SK-N-SH (cell line): Measurements from ENCODE around the gene PLA2G6. TPM values are rescaled to one million over a fixed set of nuclear protein-coding genes. Genes with fewer than 3 reads are reported as not detected.

Source experiments
- CTCF ChIA-PET: fragments of 300-600, 350-600 bp; formaldehyde crosslinking; extraction: SDS; loops from one replicate; lab custom pipeline; 2021; lab: Yijun Ruan, JAX
- POLR2A ChIA-PET: fragments of 350-600 bp; sonication (Branson Sonifier 250); formaldehyde crosslinking; extraction: SDS; loops from one replicate; lab custom pipeline; 2020; ENCODE audit warnings: antibody characterized with exemption, inconsistent platforms; lab: Yijun Ruan, JAX
- DNase-seq: peaks from one replicate; pipeline ENCODE4 v3.0.0; 2012
- H2AFZ ChIP-seq: fragments of 200-600 bp; sonication (generic); 2 replicates; pipeline ENCODE4 v1.8.1; 2016; ENCODE audit warnings: antibody characterized with exemption, mild to moderate bottlenecking, low read depth
- H3F3A ChIP-seq: fragments of 200-600 bp; sonication (generic); replicated peaks from 2 replicates; pipeline ENCODE3; 2016; ENCODE audit warnings: antibody characterized with exemption, mild to moderate bottlenecking; ENCODE audit not compliant: insufficient read depth
- H3K27ac ChIP-seq, 2 experiments: fragments of 200-500 bp in 1 of 2; fragments of 200-600 bp in 1 of 2; sonication (Bioruptor generic) in 1 of 2; sonication (generic), shearing (Covaris generic) in 1 of 2; 2 replicates each; pipeline versions ENCODE4 v1.5.1 to v1.6.1; 2014 to 2016; ENCODE audit warnings: low read depth in 2 of 2, inconsistent platforms in 1 of 2, low read length in 1 of 2, mild to moderate bottlenecking in 1 of 2, mixed read lengths in 1 of 2
- H3K27me3 ChIP-seq: fragments of 200-600 bp; sonication (generic), shearing (Covaris generic); 2 replicates; pipeline ENCODE4 v1.6.1; 2016; ENCODE audit warnings: mixed run types; ENCODE audit not compliant: insufficient read depth
- H3K36me3 ChIP-seq, 2 experiments: fragments of 200-500 bp in 1 of 2; fragments of 200-600 bp in 1 of 2; sonication (Bioruptor generic) in 1 of 2; sonication (generic) in 1 of 2; replicated peaks in 1 of 2; 2 replicates each; pipeline versions ENCODE3 to v1.5.1; 2014 to 2016; ENCODE audit warnings: low read length in 1 of 2, mild to moderate bottlenecking in 1 of 2; ENCODE audit not compliant: insufficient read depth in 2 of 2, control insufficient read depth in 1 of 2
- H3K4me1 ChIP-seq, 2 experiments: fragments of 200-500 bp in 1 of 2; fragments of 200-600 bp in 1 of 2; sonication (Bioruptor generic) in 1 of 2; sonication (generic), shearing (Covaris generic) in 1 of 2; 2 replicates each; pipeline versions ENCODE4 v1.5.1 to v1.6.1; 2014 to 2016; ENCODE audit warnings: low read depth in 1 of 2, low read length in 1 of 2, mixed run types in 1 of 2; ENCODE audit not compliant: insufficient read depth in 2 of 2, control insufficient read depth in 1 of 2
- H3K4me2 ChIP-seq: fragments of 200-600 bp; sonication (generic), shearing (Covaris generic); 2 replicates; pipeline ENCODE4 v1.6.1; 2017; ENCODE audit warnings: mixed run types
- H3K4me3 ChIP-seq, 2 experiments: fragments of 200-500 bp in 1 of 2; fragments of 200-600 bp in 1 of 2; sonication (Bioruptor generic) in 1 of 2; sonication (generic), shearing (Covaris generic) in 1 of 2; 2 replicates each; pipeline versions ENCODE4 v1.5.1 to v1.8.1; 2014 to 2016; ENCODE audit warnings: low read depth in 2 of 2, inconsistent platforms in 1 of 2, low read length in 1 of 2, mild to moderate bottlenecking in 1 of 2, mixed read lengths in 1 of 2, moderate library complexity in 1 of 2
- H3K79me2 ChIP-seq: fragments of 200-600 bp; sonication (generic); 2 replicates; pipeline ENCODE4 v1.8.1; 2017; ENCODE audit warnings: mild to moderate bottlenecking; ENCODE audit not compliant: insufficient read depth
- H3K9ac ChIP-seq: fragments of 200-600 bp; sonication (generic); 2 replicates; pipeline ENCODE4 v1.6.1; 2017; ENCODE audit warnings: mixed run types
- H3K9me2 ChIP-seq: fragments of 200-600 bp; sonication (generic); 2 replicates; pipeline ENCODE4 v1.6.1; 2017; ENCODE audit warnings: mixed run types
- H3K9me3 ChIP-seq: fragments of 200-600 bp; sonication (generic); 2 replicates; pipeline ENCODE4 v1.6.1; 2017; ENCODE audit warnings: mixed run types, mild to moderate bottlenecking, moderate library complexity
- H4K20me1 ChIP-seq: fragments of 200-600 bp; sonication (generic); 2 replicates; pipeline ENCODE4 v1.6.1; 2017; ENCODE audit warnings: mild to moderate bottlenecking, mixed run types; ENCODE audit not compliant: insufficient read depth
- EZH2phosphoT487 ChIP-seq: fragments of 200-600 bp; sonication (generic); IDR thresholded peaks from 2 replicates; pipeline ENCODE4 v1.6.1; 2017; ENCODE audit warnings: low read depth, mixed run types, mild to moderate bottlenecking, antibody characterized with exemption, moderate library complexity, borderline replicate concordance
- GABPA ChIP-seq: IDR thresholded peaks from 2 replicates; pipeline ENCODE4 v1.4.0; 2012; ENCODE audit warnings: low read depth, mild to moderate bottlenecking
- IRF3 ChIP-seq: fragments of 150-350 bp; IDR thresholded peaks from 2 replicates; pipeline ENCODE4 v1.6.1; 2016; ENCODE audit warnings: mild to moderate bottlenecking, low read depth, low read length
- MXI1 ChIP-seq: IDR thresholded peaks from 2 replicates; pipeline ENCODE4 v1.6.1; 2012; ENCODE audit warnings: mild to moderate bottlenecking, low read depth, low read length, improper control_type of control experiment
- NFIC ChIP-seq: IDR thresholded peaks from 2 replicates; pipeline ENCODE4 v1.4.0; 2012; ENCODE audit warnings: borderline replicate concordance
- NRF1 ChIP-seq: IDR thresholded peaks from 2 replicates; pipeline ENCODE4 v1.6.1; 2012; ENCODE audit warnings: low read depth, mild to moderate bottlenecking, low read length
- PBX3 ChIP-seq: IDR thresholded peaks from 2 replicates; pipeline ENCODE4; 2012
- POLR2AphosphoS5 ChIP-seq: IDR thresholded peaks from 2 replicates; pipeline ENCODE4 v1.6.1; 2012; ENCODE audit warnings: low read depth, low read length
- RCOR1 ChIP-seq: fragments of 150-350 bp; IDR thresholded peaks from 2 replicates; pipeline ENCODE4 v1.6.1; 2017; ENCODE audit warnings: antibody characterized with exemption, low read length
- SMC3 ChIP-seq: IDR thresholded peaks from 2 replicates; pipeline ENCODE4 v1.6.1; 2012; ENCODE audit warnings: low read depth, low read length, improper control_type of control experiment
- TCF12 ChIP-seq: IDR thresholded peaks from 2 replicates; pipeline ENCODE4 v1.4.0; 2012
- YY1 ChIP-seq: IDR thresholded peaks from 2 replicates; pipeline ENCODE4 v1.4.0; 2012; ENCODE audit warnings: low read depth, mild to moderate bottlenecking
- ZBTB33 ChIP-seq: IDR thresholded peaks from 2 replicates; pipeline ENCODE4 v1.4.0; 2012; ENCODE audit warnings: low read depth, borderline replicate concordance
- WGBS: methylation state at CpG from one replicate; pipeline ENCODE4 v1.1.6; 2017; ENCODE audit warnings: low lambda C conversion rate; 5-methylcytosine and 5-hydroxymethylcytosine counted together
- polyA plus RNA-seq, 3 experiments: library from polyadenylated mRNA; depleted of rRNA; stranded (reverse); fragments of >200 nt; gene quantifications; 2 replicates each; pipeline ENCODE4 v1.2.3, GENCODE V29; 2012

PLA2G6 gene
- polyA plus RNA-seq, 1 of the 3 experiments (the other 2 are of a cell fraction) = 10.5 TPM

- no peak overlapping the region for H3K27ac ChIP-seq
- H2AFZ ChIP-seq = no peak overlapping the region
- peaks cover 0 to 6% of the 10 kb centered on the region in 2 experiments; a peak in 2 of 4 replicates for H3K4me1 ChIP-seq
- TF ChIP-seq EZH2phosphoT487 (no peak), GABPA (no peak), SMC3 (no peak), MXI1 (no peak), NRF1 (no peak), IRF3 (no peak), NFIC (no peak), POLR2AphosphoS5 (no peak), TCF12 (no peak), PBX3 (no peak)
- 94% methylated on average over 6 of the region's 6 CpGs for WGBS
- no peak overlapping the region for H3K4me3 ChIP-seq
- no peaks in the 10 kb centered on the region for H3K9me2 ChIP-seq
- DNase-seq = no peak
- no peaks in the 10 kb centered on the region for H3K9me3 ChIP-seq
- H3K79me2 ChIP-seq = peaks cover 21% of the 10 kb centered on the region; the same call in 1 of the 2 replicates
- H3F3A ChIP-seq = peaks cover 4% of the 10 kb centered on the region
- no peak overlapping the region for H3K4me2 ChIP-seq
- H3K9ac ChIP-seq = no peak overlapping the region
- POLR2A ChIA-PET = no interaction called here
- H3K27me3 ChIP-seq = no peaks in the 10 kb centered on the region
- H4K20me1 ChIP-seq = no peaks in the 10 kb centered on the region; the same call in 1 of the 2 replicates
- H3K36me3 ChIP-seq = no peaks in the 10 kb centered on the region
- CTCF ChIA-PET = no interaction called here
Measured at GRCh38 chr22:38213319-38213989, 31.8 kb upstream of the PLA2G6 start.

GRCh38 chr22:38212442-38212841, 30.8 kb upstream of the PLA2G6 start:
- Histone ChIP-seq H3K79me2 (peaks cover 30% of the 10 kb centered on the region; the same call in 1 of the 2 replicates), H3F3A (no peaks in the 10 kb centered on the region), H3K4me3 (no peak overlapping the region), H3K4me1 (no peaks in the 10 kb centered on the region; a peak in 1 of 4 replicates), H3K36me3 (no peaks in the 10 kb centered on the region), H3K4me2 (no peak overlapping the region), H2AFZ (no peak overlapping the region), H3K9me3 (no peaks in the 10 kb centered on the region), H4K20me1 (no peaks in the 10 kb centered on the region; the same call in 1 of the 2 replicates), H3K27ac (no peak overlapping the region), H3K27me3 (no peaks in the 10 kb centered on the region), H3K9me2 (no peaks in the 10 kb centered on the region), H3K9ac (no peak overlapping the region)
- WGBS = 43% methylated on average over 1 of the region's 2 CpGs
- TF ChIP-seq YY1 (no peak), RCOR1 (no peak), ZBTB33 (no peak), NFIC (no peak)
- ChIA-PET CTCF (no interaction called here), POLR2A (no interaction called here)
- DNase-seq = no peak
